Body of pancreas (tissue), 4 donors: ENCODE data around the gene LIPE.
A peak's percentile ranks its signal among the peaks of the same experiment; 100 is the strongest.

Source experiments
- CTCF ChIP-seq, 7 experiments: fragments of 450-650 bp in 4 of 7; fragments of 200-600 bp in 3 of 7; sonication (generic) in 3 of 7; IDR thresholded peaks; one replicate each; pipeline ENCODE4 v1.5.1; 2016 to 2019; ENCODE audit warnings: antibody characterized with exemption in 7 of 7
- POLR2A ChIP-seq, 3 donors: fragments of 450-650 bp; IDR thresholded peaks; one replicate each; pipeline ENCODE4 v1.6.1; 2016; ENCODE audit warnings: antibody characterized with exemption in 3 of 3, mild to moderate bottlenecking in 2 of 3

DNA sequence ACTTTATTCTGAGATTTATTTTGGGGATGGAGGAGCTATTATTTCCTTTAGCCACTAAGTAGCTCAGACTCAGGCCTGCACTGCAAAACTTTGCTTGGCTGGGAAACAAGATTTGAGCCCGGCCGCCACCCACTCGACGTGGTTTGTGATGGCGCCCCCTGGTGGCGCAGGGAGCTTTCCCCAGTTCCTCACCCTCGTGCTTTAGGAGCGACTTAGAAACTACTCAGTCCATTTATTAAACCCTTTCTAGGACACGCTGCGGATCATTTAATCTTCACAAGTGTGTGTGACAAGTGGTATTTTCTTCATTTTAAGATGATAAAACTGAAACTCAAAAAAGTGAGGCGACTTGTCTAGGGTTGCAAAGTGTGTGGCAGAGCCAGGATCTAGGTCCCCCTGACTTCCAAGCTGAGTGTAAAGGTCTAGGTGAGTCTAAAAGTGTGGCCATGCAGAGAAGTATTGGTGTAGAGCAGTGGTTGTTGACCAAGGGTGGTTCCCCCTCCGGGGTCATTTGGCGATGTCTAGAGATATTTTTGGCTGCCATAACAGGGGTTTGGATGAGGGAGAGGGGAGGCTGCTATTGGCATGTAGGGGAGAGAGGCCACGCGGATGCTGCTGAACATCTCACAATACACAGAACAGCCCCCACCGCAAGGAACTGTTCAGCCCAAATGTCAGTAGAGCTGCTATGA is 13.3 kb upstream of the LIPE start:
- TF ChIP-seq POLR2A (IDR thresholded peaks at IDR 0.05) (no peak), CTCF (IDR thresholded peaks at IDR 0.05) (peak; percentile 74 to 97 (median 78))
